GM19023 (cell line): ENCODE data around the gene OR2A1.
"Not testable (repeated sequence)": the region's sequence is repeated elsewhere in the genome, so short reads cannot be mapped to it uniquely, and the experiment has no call there.

Experiments
- ATAC-seq: cut with Tn5 transposase; IDR thresholded peaks from one replicate; pipeline ENCODE4 v1.9.1; 2021; ENCODE audit warnings: mild to moderate bottlenecking, moderate library complexity; ENCODE audit not compliant: unreplicated experiment

The OR2A1 gene

DNA sequence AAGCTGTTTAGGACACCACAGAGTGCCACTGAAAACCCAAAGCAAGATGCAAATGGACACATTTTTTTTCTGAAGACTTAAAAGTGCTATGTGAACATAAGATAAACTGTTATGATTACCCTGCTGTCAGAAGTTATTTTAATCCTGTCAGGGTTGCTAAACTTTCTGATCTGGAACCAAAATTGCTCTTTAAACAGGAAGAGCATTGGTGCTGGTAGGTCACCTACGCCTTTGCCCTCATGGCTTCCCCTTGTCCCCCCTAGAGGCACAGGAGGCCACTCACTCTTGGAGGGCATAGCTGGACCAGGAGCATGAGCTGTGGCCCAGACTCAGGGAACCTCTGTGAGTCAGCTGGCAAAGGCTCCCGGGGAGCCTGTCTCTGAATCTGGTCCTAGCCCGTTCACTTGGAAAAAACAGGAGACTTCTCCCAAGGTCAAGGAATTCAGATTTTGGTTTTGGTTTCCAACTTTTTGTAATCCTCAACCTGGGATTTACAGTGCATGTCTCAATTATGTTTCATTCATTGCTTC lies 9.5 kb downstream of the OR2A1 start:
- ATAC-seq, result not testable (repeated sequence)

DNA sequence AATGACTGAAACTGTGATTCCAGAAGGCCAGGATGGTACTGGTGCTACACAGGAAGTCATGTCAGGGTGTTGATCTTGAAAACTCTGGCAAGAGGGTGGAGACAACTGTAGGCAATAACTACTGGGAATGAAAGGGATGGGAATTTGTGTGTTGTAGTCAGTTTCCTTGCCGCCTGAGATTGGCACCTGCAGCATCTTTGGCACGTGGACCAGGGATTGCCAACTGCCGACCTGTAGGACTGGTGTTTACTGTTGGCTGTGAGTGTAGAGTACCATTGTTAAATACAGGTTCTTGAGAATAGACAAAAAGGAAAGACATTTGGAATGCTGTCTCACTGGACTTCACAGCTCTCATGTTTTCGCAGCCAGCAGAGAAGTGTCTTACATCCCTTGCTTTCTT lies 11.1 kb downstream of the OR2A1 start:
- ATAC-seq, result not testable (repeated sequence)

DNA sequence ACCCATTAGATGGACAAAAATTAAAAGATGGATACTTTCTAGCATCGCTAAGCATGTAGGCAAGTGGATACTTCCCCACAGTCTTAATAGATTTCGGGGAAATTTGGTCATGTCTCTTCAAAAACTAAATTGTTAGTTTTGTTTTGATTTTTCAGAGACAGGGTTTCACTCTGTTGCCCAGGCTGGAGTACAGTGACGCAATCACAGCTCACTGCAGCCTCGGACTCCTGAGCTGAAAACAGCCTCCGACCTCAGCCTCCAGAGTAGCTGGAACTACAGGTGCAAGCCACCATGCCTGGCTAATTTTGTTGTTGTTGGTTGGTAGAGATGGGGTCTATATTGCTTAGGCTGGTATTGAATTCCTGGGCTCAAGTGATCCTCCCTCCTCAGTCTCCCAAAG lies 13.6 kb downstream of the OR2A1 start:
- not testable (repeated sequence) for ATAC-seq

DNA sequence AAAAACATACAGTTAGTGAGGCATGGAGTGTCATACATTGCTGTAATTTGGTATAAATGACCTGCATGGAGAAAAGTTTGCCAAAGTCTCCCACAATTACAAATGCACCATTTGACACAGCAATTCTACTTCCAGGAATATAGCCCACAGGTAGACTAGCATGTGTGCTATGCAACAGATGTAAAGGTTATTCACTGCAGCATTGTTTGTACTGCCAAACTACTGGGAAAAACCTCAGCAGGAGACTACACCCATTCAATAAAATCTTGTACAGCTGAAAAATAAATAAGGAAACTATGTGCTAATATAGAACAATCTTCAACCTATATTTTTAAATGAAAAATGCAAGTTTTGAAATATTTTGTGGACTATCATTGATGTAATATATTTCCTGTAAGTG lies 17.8 kb downstream of the OR2A1 start:
- ATAC-seq, result not testable (repeated sequence)

DNA sequence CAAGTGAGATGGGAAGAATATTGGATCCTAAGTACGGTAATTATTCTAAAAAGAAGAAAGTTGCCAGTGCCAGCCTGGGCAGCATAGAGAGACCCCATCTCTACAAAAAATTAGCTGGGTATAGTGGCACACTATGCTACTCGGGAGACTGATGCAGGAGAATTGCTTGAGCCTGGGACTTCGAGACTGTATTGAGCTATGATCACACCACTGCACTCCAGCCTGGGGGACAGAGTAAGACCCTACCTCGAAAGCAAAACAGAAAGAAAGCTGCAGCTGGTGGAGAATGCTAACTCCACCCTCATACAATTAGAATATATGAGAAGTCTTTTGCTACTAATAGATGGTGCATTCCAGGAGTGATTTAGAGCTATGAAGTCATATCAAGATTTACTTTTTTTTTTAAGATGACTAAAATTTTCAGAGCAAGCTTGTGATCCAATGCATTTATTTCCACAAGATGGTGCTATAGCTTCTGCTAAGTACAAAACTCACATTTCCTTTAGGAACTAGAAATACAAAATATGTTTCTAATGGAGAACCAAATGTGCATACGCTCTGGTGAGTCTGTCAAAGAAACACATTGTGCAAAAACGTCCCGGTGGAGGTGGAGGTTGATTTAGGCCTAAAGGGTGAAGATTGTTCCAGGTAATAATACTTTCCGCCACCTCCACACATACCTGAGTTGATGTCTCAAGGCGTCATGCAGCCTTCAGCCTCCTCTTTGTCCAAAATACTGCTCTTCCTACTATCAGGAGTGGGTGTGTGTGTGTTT lies 19.2 kb downstream of the OR2A1 start:
- ATAC-seq, result not testable (repeated sequence)

DNA sequence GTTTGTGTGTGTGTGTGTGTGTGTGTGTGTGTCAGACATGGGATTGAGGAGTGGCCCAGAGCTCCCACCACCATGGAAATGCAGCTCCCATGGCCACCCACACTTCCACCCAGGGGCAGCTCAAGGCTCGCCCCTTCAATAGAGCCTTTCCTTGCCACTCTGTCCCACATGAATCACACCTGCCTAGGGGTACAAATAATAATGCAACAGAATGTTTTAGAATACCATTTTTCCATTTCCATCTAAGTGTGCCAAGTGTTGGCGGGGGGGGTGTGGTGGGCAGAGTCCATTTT lies 19.7 kb downstream of the OR2A1 start:
- ATAC-seq, result not testable (repeated sequence)

DNA sequence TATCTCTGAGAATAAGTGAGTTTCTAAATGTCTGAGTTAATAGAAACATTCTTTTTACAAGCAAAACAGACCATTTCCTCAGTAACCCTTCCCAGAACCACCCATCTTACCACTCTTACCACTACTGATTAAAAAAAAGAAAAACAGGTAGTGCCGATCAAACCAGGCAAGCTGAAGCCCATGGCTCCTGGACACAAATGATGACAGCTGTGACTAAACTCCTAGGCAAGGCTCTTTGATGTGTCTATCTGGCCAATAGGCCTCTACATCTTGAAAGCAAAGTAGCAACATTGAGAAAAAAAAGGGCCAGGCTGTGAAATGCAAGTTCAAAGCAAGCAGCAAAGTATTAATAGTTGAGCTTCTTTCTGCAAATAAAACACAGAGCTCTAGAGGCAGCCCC lies 36.4 kb downstream of the OR2A1 start:
- peak; percentile 25 for ATAC-seq

DNA sequence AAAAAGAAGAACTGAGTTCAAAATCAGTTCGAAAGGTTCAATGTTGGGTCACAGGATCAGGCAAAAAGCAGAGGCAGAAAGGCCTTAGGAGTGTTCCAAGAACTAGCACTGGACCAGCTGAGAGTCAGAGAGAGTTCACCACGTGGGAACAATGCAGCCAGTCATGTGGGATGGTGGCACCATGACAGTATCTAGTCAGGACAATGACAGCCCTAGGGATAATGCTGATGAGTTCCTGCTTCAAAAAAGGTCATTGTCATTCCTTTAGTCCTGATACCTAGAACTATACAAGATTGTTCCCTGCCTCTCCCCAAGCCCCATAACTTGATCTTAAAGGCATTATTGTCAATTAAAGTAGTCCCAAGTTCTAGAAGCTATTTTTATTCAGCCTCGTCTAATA lies 39.4 kb downstream of the OR2A1 start:
- ATAC-seq, result not testable (repeated sequence)

DNA sequence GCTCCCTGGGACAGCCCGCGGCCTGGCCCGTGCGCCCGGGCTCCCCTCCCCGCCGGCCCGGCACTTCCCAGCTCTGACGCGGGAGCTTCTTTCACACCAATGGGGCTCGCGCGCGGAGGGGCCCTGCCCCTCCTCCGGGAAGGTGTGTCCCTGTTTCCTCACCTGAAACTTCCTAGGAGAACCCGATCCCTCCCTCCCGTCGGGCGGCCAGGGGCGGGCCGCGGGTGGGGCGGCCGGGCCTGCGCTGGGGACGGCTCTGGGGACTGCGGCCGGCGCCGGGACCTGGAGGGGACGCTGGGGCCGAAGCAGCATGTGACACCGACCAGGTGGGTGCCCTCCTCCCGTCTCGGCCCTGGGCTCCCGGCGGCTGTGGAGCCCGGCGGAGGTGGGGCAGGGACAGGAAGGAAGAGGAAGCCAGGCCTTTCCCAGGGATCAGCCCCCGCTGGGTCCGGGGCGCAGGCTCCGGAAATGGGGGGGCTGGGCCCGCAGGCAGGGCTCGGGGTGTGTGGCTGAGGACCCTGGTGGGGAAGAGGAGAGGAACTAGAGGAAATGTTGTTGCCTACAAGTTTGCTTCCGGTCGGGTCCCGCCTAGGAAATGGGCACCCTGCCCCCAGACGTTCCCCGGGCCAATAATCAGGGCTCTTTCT lies 43.1 kb downstream of the OR2A1 start, which contains the start of gene ARHGEF5:
TSS of gene ARHGEF5 (plus strand) at position 227 of the 647 bp plus-strand sequence. CDS start 7,268 bp downstream, outside the sequence.
- ATAC-seq, result peak; percentile 68

DNA sequence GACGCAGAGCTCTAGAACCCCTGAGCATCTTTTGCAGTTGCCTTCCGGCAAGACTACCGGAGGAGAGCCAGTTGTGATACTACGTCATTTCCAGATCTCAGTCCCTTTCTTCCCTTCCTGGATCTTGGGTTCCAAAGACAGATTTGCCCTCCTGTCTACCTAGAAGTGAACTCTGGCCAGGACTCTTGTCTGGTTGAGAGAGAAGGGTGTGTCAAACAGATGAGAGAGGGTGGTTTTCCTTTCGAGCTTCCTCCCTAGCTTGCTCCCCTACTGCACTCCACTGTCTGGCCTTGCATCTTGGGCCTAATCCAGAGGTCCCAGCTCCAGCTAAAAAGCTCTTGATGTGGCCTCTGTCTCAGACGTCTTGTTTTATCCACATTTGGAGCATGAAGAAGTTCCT lies 44.0 kb downstream of the OR2A1 start:
- not testable (repeated sequence) for ATAC-seq

DNA sequence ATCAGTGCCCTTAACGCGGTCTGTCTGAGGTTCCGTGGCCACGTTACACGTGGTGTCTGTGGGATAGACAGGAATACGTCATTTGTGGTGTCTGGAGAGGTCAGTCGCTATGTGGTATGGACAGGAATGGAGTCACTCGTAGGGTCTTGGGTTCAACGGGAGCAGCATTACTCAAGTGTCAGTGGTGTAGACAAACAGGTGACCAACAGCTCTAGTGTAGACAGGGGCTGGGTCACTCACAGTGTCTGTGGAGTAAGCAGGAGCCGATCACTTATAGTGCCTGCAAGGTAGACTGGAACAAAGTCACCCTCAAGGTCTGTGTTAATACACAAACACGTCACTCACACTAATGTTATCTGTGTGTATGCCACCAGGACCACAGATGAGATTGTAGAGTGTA lies 44.6 kb downstream of the OR2A1 start:
- ATAC-seq, result not testable (repeated sequence)

DNA sequence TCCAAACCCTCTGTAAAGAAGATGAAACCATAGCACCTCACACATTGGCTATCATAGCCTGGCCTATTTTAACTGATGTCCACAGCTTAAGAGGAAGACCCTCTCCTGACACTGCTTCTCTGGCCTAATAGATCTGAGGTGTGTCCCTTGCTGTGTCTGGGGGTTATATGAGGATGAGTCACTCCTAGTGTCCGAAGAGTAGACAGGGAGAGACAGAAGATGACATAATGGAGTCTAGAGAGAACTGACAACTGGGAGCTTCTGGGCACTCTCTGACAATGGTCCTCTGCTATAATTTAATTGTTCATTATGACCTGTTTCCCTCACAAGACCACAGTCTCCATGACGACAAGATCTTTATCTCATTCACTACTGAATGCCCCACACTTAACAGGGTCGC lies 49.8 kb downstream of the OR2A1 start:
- ATAC-seq, result not testable (repeated sequence)

DNA sequence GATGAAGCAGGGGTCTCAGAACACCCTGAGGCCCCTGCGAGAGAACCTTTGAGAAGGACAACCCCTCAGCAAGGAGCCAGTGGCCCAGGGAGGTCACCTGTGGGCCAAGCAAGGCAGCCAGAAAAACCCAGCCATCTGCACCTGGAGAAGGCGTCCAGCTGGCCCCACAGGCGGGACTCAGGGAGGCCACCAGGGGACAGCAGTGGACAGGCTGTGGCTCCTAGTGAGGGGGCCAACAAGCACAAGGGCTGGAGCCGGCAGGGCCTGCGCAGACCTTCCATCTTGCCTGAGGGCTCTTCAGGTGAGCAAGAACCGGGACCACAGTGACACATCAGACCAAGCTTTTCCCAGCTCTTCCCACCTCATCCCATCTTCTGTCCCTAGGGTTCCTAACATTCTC lies 53.3 kb downstream of the OR2A1 start:
- ATAC-seq, result not testable (repeated sequence)

DNA sequence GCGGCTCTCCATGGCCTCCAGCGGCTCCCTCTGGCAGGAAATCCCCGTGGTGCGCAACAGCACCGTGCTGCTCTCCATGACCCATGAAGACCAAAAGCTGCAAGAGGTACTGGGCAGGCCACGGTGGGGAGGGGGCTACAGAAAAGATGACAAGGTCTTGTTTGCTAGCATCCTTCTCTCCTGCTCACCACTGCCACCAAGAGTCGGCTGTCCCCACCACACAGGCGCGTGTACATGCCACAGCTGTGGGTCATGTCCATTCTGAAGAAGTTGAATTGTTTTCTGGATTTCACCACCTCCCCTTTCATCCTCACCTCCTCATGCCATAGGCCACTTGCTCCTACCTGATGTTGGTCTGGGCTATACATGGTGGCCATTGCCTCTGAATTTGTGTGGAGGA lies 55.0 kb downstream of the OR2A1 start:
- not testable (repeated sequence) for ATAC-seq

DNA sequence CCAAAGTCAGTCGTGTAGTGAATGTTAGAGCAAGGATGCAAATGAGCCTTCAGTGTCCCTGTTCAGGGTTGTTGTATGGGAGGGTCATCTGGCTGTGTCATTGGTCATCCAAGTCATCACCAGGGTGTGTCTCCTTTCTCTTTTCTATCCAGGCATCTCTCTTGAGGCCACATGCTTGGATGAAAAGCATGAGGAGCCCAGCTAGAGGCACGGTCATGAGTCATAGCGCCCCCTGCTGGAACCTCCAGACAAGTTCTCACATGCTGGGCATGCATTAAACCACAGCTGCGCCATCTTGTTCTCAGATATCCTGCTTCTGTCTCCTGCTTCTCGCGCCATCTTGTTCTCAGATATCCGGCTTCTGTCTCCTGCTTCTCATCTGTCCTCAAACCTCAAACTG lies 57.0 kb downstream of the OR2A1 start:
- not testable (repeated sequence) for ATAC-seq
